HG02973 (cell line): ENCODE results near the gene PIP5K1A.

Experiments used
- ATAC-seq: cut with Tn5 transposase; IDR thresholded peaks from one replicate; pipeline ENCODE4 v1.9.1; 2021; ENCODE audit warnings: moderate library complexity; ENCODE audit not compliant: unreplicated experiment

Gene PIP5K1A

DNA sequence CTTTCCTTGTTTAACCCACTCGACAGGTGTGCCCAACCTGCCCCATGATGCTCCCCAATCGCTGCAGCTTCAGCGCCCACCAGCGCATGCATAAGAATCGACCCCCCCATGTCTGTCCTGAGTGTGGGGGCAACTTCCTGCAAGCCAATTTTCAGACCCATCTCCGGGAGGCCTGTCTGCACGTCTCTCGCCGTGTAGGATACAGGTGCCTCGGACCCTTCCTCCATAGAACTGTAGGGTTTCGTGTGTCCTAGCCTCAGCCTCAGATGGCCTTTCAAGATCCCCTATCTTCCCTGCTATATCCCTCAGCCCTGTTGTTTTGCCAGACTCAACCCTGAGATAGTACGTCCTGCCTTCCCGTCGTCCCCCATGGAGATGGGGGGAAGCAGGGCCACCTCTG lies 90.2 kb downstream of the PIP5K1A start:
- ATAC-seq = no peak

DNA sequence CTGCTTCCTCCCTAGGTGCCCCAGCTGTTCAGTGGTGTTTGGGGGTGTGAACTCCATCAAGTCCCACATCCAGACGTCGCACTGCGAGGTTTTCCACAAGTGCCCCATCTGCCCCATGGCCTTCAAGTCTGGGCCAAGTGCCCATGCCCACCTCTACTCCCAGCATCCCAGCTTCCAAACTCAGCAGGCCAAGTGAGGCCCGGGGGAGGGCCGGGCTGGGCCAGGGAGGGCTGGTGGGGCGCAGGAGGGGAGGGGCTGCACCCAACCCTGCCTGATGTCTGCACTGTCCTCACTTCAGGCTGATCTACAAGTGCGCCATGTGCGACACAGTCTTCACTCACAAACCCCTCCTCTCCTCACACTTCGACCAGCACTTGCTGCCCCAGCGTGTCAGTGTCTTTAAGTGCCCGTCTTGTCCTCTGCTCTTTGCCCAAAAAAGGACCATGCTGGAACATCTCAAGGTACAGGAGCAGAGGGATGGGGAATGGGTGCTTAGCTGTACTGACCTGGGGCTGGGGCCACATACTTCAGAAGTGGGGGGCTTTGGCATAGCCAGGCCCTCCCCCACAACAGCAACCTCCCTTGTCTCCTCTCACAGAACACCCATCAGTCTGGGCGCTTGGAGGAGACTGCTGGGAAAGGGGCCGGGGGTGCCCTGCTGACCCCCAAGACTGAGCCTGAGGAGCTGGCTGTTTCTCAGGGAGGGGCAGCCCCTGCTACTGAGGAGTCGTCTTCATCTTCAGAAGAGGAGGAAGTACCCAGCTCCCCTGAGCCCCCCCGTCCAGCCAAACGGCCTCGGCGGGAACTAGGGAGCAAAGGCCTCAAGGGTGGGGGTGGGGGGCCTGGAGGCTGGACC lies 91.0 kb downstream of the PIP5K1A start:
- no peak for ATAC-seq

DNA sequence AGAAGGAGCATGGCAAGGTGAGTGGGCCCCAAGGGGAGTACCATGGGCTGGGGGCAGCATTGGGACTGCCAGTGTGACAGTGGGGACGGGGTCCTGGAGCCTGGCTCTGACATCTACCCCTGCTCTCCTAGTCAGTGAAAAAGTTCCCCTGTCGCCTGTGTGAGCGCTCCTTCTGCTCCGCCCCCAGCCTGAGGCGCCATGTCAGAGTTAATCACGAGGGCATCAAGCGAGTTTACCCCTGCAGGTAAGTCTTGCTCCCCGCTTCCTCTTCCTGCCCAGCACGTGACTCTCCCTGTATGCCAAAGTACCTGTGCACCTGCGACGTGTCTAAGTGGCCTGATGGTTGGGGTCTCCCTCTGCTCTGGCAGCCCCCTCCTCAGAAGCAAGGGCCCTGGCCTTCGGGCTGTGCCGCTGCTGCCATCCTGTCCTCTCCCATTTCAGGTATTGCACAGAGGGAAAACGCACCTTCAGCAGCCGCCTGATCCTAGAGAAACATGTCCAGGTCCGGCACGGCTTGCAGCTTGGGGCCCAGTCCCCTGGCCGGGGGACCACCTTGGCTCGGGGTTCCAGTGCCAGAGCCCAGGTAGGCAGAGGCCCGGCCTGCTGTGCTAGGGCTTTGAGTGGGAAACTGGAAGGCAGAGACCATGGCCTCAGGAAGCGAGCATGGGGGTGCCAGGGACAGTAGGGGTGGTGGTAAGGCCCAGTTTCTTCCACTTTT lies 91.8 kb downstream of the PIP5K1A start:
- no peak for ATAC-seq

DNA sequence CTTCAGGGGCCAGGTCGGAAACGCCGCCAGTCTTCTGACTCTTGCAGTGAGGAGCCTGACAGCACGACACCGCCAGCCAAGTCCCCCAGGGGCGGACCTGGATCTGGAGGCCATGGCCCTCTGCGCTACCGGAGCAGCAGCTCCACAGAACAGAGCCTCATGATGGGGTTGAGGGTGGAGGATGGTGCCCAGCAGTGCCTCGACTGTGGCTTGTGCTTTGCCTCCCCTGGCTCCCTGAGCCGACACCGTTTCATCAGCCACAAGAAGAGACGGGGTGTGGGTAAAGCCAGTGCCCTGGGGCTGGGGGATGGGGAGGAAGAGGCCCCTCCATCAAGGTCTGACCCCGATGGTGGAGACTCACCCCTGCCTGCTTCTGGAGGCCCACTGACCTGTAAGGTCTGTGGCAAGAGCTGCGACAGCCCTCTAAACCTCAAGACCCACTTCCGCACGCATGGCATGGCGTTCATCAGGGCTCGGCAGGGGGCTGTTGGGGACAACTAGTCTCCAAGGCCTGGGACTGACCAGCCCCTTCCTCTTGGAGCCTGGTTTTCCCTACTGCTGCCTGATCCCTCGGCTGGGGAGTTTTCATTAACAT lies 92.5 kb downstream of the PIP5K1A start:
- no peak for ATAC-seq

DNA sequence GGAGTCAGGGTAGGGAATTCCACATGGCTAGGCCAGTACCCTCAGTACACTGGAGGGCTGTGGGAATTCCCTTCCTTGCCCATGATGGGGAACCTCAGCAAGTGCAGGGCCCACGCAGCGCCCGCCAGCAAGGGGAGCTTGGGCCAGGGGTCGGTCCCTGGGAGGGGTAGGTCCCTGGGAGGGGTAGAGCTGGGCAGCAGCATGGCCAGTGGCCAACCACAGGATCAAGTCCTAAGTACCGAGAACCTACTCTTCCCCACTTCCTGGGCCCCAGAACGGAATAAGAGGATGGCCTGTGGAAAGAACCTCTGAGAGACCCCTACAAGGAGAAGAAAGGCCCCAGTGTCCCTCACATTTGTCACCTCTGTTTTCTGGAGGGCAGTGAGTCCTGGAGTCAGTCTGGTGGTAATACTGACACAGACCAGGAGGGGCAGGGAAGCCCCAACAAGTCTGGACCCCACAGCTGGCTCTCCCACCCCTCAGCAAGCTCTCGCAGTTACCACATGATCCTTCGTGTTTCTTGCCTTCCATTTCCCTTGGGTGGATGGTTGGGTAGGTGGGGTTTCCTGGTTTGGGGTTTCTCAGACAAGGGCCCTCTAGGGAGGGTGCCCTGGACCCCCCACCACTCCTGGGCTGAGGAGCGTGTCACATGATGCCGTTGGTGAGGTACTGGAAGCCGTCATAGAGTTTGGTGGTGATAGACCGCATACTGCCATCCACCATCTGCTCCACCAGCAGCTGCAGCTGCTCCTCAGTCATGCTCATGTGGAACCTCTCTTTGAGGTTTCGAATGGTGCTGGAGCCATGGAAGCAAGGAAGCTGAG lies 94.1 kb downstream of the PIP5K1A start:
- ATAC-seq = no peak

DNA sequence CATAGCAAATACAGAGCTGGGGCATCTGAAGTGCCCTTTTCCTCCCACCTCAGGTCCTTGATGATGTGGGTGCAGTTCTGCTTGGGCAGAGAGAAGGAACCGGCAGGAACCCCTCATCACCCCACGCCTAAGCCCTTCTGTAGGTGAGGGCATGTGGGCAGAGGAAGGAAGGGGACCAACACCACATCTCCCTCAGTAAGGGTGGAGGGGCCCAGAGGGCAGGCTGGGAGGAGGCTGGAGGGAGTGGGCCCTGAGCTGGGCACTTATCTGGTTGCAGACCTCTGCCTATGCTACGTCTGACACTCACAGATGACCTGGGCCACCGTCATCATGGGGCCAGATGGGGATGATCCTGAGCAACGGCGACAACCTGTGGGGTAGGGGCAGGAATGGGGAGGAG lies 94.7 kb downstream of the PIP5K1A start:
- no peak for ATAC-seq

DNA sequence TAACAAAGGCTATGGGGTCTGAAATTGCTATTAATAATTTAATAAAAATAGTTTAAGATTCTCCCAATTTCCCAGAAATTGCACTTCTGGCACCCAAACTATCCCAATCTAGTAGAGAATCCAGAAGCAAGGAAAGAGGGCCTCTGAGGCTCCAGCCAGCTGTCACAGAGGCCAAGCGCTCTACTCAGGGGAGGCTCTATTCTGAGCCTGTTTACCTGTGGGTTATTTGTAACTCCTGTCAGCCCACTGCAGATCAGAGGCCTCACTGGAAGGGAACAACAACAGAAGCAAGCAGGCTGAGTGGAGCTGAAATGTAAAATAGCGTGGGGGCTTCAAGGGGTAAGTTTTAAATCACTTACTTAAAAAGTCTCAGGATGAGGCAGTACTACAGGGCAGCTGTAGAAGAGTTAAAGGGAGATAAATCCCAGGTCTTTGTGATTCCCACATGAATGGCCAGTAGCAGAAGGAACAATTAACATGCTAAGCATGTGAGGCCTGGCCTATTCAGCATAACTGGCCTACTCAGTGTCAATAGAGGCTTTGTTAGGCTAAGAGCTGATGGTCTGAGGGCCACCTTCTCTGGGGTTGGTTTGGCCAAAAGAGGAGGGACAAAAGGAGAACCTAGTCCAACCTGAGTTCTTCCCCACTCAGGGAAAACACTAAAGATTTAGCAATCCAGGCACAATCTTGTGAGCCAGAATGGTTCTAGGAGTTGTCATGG lies 96.5 kb downstream of the PIP5K1A start:
- ATAC-seq = no peak
